Endothelial cell of umbilical vein (primary cell): ENCODE data around the gene ARPC1A. TPM values are rescaled to one million over a fixed set of nuclear protein-coding genes. Genes with fewer than 3 reads are reported as not detected.

Experiments used
- BruUV-seq: library from RNA; stranded (reverse); fragments of 400-500 nt; replicated peaks from 2 replicates; lab custom pipeline; 2021; lab: Mats Ljungman, UMichigan
- CTCF ChIA-PET: fragments of 300-600, 350-600 bp; sonication (Branson Sonifier 250); formaldehyde crosslinking; loops from one replicate; lab custom pipeline; 2021; ENCODE audit warnings: antibody characterized with exemption, inconsistent platforms; lab: Charles Lee
- POLR2A ChIA-PET: fragments of 300-600, 350-600 bp; sonication (Branson Sonifier 250); formaldehyde crosslinking; loops from one replicate; lab custom pipeline; 2021; ENCODE audit warnings: antibody characterized with exemption, inconsistent platforms; lab: Charles Lee
- DNase-seq: peaks from one replicate; pipeline ENCODE4 v3.0.0-alpha.2; 2011; ENCODE audit warnings: low read depth, low spot score
- FAIRE-seq: peaks from 2 replicates; lab custom pipeline; 2011; peaks lifted over from hg19 to GRCh38; lab: Jason Lieb, UNC
- H2AFZ ChIP-seq: 2 replicates; pipeline ENCODE4 v1.6.0; 2012; ENCODE audit warnings: low read depth, low read length, control low read depth, inconsistent platforms
- H3K27ac ChIP-seq: 2 replicates; pipeline ENCODE4 v1.5.1; 2011; ENCODE audit warnings: low read depth, mild to moderate bottlenecking, control low read depth, low read length, moderate library complexity; ENCODE audit not compliant: insufficient read depth
- H3K27me3 ChIP-seq, 2 experiments: 2 replicates each; pipeline versions ENCODE4 v1.6.0 to v1.6.1; 2011; ENCODE audit warnings: low read length in 2 of 2, mixed read lengths in 1 of 2; ENCODE audit not compliant: control insufficient read depth in 2 of 2, insufficient read depth in 2 of 2
- H3K36me3 ChIP-seq, 2 experiments: 2 replicates in 1 of 2; 3 replicates in 1 of 2; pipeline ENCODE4 v1.5.1; 2011; ENCODE audit warnings: low read length in 2 of 2, mild to moderate bottlenecking in 1 of 2, moderate library complexity in 1 of 2; ENCODE audit not compliant: control insufficient read depth in 2 of 2, insufficient read depth in 2 of 2; ENCODE audit errors: extremely low read depth in 1 of 2
- H3K4me1 ChIP-seq: 3 replicates; pipeline ENCODE4 v1.5.1; 2011; ENCODE audit warnings: mild to moderate bottlenecking, low read length; ENCODE audit not compliant: control insufficient read depth, insufficient read depth; ENCODE audit errors: extremely low read depth
- H3K4me2 ChIP-seq: 2 replicates; pipeline ENCODE4 v1.6.1; 2011; ENCODE audit warnings: low read length, control low read depth, mixed read lengths; ENCODE audit not compliant: insufficient read depth
- H3K4me3 ChIP-seq, 3 experiments: fragments of 200-600 bp in 1 of 3; sonication (generic), shearing (Covaris generic) in 1 of 3; replicated peaks in 1 of 3; 2 replicates each; pipeline ENCODE4 v1.5.1; 2011 to 2016; ENCODE audit warnings: control low read depth in 3 of 3, low read length in 3 of 3, mild to moderate bottlenecking in 2 of 3, inconsistent platforms in 1 of 3, low read depth in 1 of 3, moderate library complexity in 1 of 3; ENCODE audit not compliant: insufficient read depth in 1 of 3
- H3K79me2 ChIP-seq: 2 replicates; pipeline ENCODE4 v1.6.0; 2012; ENCODE audit warnings: low read length, inconsistent platforms; ENCODE audit not compliant: control insufficient read depth, insufficient read depth
- H3K9ac ChIP-seq: replicated peaks from 2 replicates; pipeline ENCODE3; 2011; ENCODE audit warnings: low read length, control low read depth; ENCODE audit not compliant: insufficient read depth; ENCODE audit errors: extremely low read depth
- H3K9me1 ChIP-seq: replicated peaks from 3 replicates; pipeline ENCODE4 v1.6.0; 2011; ENCODE audit warnings: mild to moderate bottlenecking, low read length; ENCODE audit not compliant: control insufficient read depth, insufficient read depth; ENCODE audit errors: extremely low read depth
- H3K9me3 ChIP-seq: replicated peaks from 2 replicates; pipeline ENCODE4 v1.5.1; 2012; ENCODE audit warnings: low read length, inconsistent platforms; ENCODE audit not compliant: control insufficient read depth, insufficient read depth
- H4K20me1 ChIP-seq: replicated peaks from 2 replicates; pipeline ENCODE3; 2011; ENCODE audit warnings: mild to moderate bottlenecking, low read length; ENCODE audit not compliant: control insufficient read depth, insufficient read depth; ENCODE audit errors: extremely low read depth
- CTCF ChIP-seq, 2 donors: IDR thresholded peaks; 1 replicate in 1 of 2; 2 replicates in 1 of 2; pipeline ENCODE4 v1.5.1; 2011; ENCODE audit warnings: low read length in 2 of 2, mild to moderate bottlenecking in 2 of 2, moderate library complexity in 2 of 2, control low read depth in 1 of 2, inconsistent platforms in 1 of 2, low read depth in 1 of 2; ENCODE audit not compliant: insufficient read depth in 1 of 2; ENCODE audit errors: extremely low read depth in 1 of 2
- EZH2 ChIP-seq: IDR thresholded peaks from 2 replicates; pipeline ENCODE4 v1.6.1; 2012; ENCODE audit warnings: borderline replicate concordance, low read depth, mild to moderate bottlenecking, moderate library complexity, low read length, inconsistent platforms; ENCODE audit not compliant: severe bottlenecking
- FOS ChIP-seq: IDR thresholded peaks from 2 replicates; pipeline ENCODE4 v1.6.1; 2011; ENCODE audit warnings: mild to moderate bottlenecking, low read length, moderate library complexity, borderline replicate concordance; ENCODE audit not compliant: insufficient read depth
- GATA2 ChIP-seq: IDR thresholded peaks from 2 replicates; pipeline ENCODE4 v1.7.0; 2011; ENCODE audit warnings: low read depth, mild to moderate bottlenecking, moderate library complexity, mixed read lengths, low read length; ENCODE audit not compliant: insufficient read length, insufficient read depth
- JUN ChIP-seq: IDR thresholded peaks from 2 replicates; pipeline ENCODE4 v1.6.1; 2011; ENCODE audit warnings: borderline replicate concordance, low read depth; ENCODE audit not compliant: insufficient read length, insufficient read depth
- MAX ChIP-seq: IDR thresholded peaks from 2 replicates; pipeline ENCODE4 v1.6.1; 2011; ENCODE audit not compliant: insufficient read depth, insufficient read length
- POLR2A ChIP-seq: IDR thresholded peaks from 2 replicates; pipeline ENCODE4 v1.6.1; 2012; ENCODE audit warnings: low read depth, mild to moderate bottlenecking, control low read depth, low read length
- POLR2AphosphoS5 ChIP-seq: IDR thresholded peaks from 2 replicates; pipeline ENCODE4 v1.6.1; 2012; ENCODE audit warnings: low read depth, mild to moderate bottlenecking, control low read depth, low read length, moderate library complexity; ENCODE audit not compliant: insufficient read depth
- dilution Hi-C: fragments of 300-500 bp; cut with MboI; formaldehyde crosslinking; loops from one replicate; pipeline ENCODE4 v1.15.0; 2019; ENCODE audit warnings: low sequenced_read_pairs; ENCODE audit not compliant: extremely low pct_ligation_motif_present
- intact Hi-C: fragments of 100-400 bp; cut with micrococcal nuclease; formaldehyde crosslinking; loops from one replicate; pipeline ENCODE4 v1.10.0; 2022
- polyA plus RNA-seq, 4 experiments: library from polyadenylated mRNA; depleted of rRNA in 3 of 4; stranded (reverse) in 3 of 4; unstranded in 1 of 4; fragments of >200 nt; gene quantifications; 2 replicates each; pipeline versions ENCODE4 v1.2.1 to v1.2.3, GENCODE V29; 2011 to 2012; ENCODE audit warnings: missing spikeins in 1 of 4
- total RNA-seq: library from RNA; stranded (reverse); gene quantifications from 2 replicates; pipeline ENCODE4 v1.2.3, GENCODE V29; 2021

Gene ARPC1A
- total and polyA plus RNA-seq, 2 donors (not counting 3 experiments of a cell fraction or from before 2014, with no cell fraction given), result 200 to 243 TPM

- DNase-seq, result no peak
- H3K4me3 ChIP-seq, result no peak overlapping the region
- no peaks in the 10 kb centered on the region for H3K9me1 ChIP-seq
- H4K20me1 ChIP-seq, result no peaks in the 10 kb centered on the region
- H3K36me3 ChIP-seq, result no peaks in the 10 kb centered on the region
- H3K27ac ChIP-seq, result no peak overlapping the region
- H3K79me2 ChIP-seq, result no peaks in the 10 kb centered on the region
- TF ChIP-seq EZH2, result no peak
- TF ChIP-seq CTCF (IDR thresholded peaks at IDR 0.05; ENCODE audit: extremely low read depth in 1 of 2, insufficient read depth in 1 of 2, low read depth in 1 of 2, low read length in 2 of 2), result no peak
- no peak for TF ChIP-seq JUN
- TF ChIP-seq FOS, result no peak
- TF ChIP-seq GATA2, result no peak
- TF ChIP-seq POLR2AphosphoS5, result no peak
- TF ChIP-seq POLR2A, result no peak
- no peak for TF ChIP-seq MAX
- H3K27me3 ChIP-seq, result no peaks in the 10 kb centered on the region
- no peaks in the 10 kb centered on the region for H3K4me1 ChIP-seq
- intact Hi-C loops, result loop anchor here (10.0 kb wide), 1 partner anchor 139 kb away; no protein-coding TSS in a partner anchor
- ChIA-PET CTCF (interaction anchor here (1.2 kb wide), 1 partner anchor 14 kb away, joined by 3 read pairs; no protein-coding TSS in a partner anchor), POLR2A (no interaction called here)
- H3K9me3 ChIP-seq, result no peaks in the 10 kb centered on the region
- FAIRE-seq, result no peak
- no peak overlapping the region for H3K4me2 ChIP-seq
- dilution Hi-C loops, result no loop called here
- H3K9ac ChIP-seq, result no peak overlapping the region
- no TSS peak for BruUV-seq
- H2AFZ ChIP-seq, result no peak overlapping the region
These were observed 32.0 kb upstream of the ARPC1A start for GRCh38 chr7:99293650-99294049.
